Cardiac muscle cell (in vitro differentiated cells and primary cell): Measurements from ENCODE around the gene PEAK3. TPM values are rescaled to one million over a fixed set of nuclear protein-coding genes. Genes with fewer than 3 reads are reported as not detected.

Experiments used
- DNase-seq, 2 donors: peaks; one replicate each; pipeline versions ENCODE4 v3.0.0 to v3.0.0-alpha.2; 2010 to 2017; ENCODE audit warnings: low read depth in 1 of 2, low spot score in 1 of 2
- H3K27ac ChIP-seq: fragments of 200-600 bp; sonication (generic); 2 replicates; pipeline ENCODE4 v1.5.1; 2016
- H3K27me3 ChIP-seq: fragments of 200-600 bp; sonication (generic); 2 replicates; pipeline ENCODE4 v1.6.0; 2016; ENCODE audit warnings: control low read depth
- H3K36me3 ChIP-seq: fragments of 200-600 bp; sonication (generic); 2 replicates; pipeline ENCODE4 v1.5.1; 2016; ENCODE audit warnings: control low read depth
- H3K4me1 ChIP-seq: fragments of 200-600 bp; sonication (generic); 2 replicates; pipeline ENCODE4 v1.8.1; 2017; ENCODE audit warnings: low read depth, mild to moderate bottlenecking, mixed run types
- H3K4me3 ChIP-seq: fragments of 200-600 bp; sonication (generic); 2 replicates; pipeline ENCODE4 v1.5.1; 2016; ENCODE audit warnings: mild to moderate bottlenecking
- H3K9me3 ChIP-seq: fragments of 200-600 bp; sonication (generic); 2 replicates; pipeline ENCODE4 v1.5.1; 2017; ENCODE audit warnings: low read depth, mild to moderate bottlenecking, control low read depth
- polyA plus RNA-seq: library from polyadenylated mRNA; unstranded; fragments of >200 nt; fragmentation: Nextera tagmentation; extraction: Ambion mirVana; gene quantifications from 2 replicates; pipeline ENCODE4 v1.2.1, GENCODE V29; 2016
- total RNA-seq: library from RNA; depleted of rRNA; stranded (reverse); fragments of >200 nt; gene quantifications from 2 replicates; pipeline ENCODE4 v1.2.3, GENCODE V29; 2016
- TF ChIP-seq, protein P1 (sequence below): IDR thresholded peaks from 2 replicates; pipeline ENCODE4 v1.5.1; 2012; ENCODE audit warnings: low read depth, mild to moderate bottlenecking, low read length

Gene PEAK3
- total and polyA plus RNA-seq, 2 experiments from 2014 or later = 0.06 to 0.48 TPM

DNA sequence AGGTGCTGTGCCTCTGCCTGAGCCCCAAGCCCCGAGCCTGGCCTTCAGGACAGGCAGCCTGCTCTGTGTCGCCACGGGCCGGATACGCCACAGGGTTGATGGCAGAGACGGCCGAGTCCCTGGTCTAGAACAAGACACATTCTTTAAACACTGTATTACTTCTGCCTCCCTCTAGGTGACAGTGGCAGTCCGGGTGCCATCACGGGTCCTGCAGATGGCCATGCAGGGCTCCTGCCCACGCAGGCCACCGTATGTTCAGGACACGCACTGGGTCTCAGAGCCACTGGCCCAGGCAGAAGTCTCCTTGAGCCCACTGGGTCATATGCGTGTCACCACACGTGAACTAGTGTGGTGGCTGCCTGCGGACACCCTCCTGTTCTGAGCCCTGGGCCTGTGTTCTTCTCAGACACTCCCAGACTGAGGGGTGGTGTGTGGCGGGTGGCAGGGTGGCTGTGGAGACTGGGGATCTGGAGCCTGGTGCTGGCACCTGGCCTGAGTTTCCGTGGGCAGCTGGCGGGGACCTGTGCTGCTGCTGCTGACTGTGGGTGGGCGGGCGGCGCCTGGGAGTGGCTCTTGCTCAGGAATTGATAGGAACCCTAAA, 50.3 kb downstream of the PEAK3 start:
- TF ChIP-seq, protein P1, sequence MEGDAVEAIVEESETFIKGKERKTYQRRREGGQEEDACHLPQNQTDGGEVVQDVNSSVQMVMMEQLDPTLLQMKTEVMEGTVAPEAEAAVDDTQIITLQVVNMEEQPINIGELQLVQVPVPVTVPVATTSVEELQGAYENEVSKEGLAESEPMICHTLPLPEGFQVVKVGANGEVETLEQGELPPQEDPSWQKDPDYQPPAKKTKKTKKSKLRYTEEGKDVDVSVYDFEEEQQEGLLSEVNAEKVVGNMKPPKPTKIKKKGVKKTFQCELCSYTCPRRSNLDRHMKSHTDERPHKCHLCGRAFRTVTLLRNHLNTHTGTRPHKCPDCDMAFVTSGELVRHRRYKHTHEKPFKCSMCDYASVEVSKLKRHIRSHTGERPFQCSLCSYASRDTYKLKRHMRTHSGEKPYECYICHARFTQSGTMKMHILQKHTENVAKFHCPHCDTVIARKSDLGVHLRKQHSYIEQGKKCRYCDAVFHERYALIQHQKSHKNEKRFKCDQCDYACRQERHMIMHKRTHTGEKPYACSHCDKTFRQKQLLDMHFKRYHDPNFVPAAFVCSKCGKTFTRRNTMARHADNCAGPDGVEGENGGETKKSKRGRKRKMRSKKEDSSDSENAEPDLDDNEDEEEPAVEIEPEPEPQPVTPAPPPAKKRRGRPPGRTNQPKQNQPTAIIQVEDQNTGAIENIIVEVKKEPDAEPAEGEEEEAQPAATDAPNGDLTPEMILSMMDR = no peak

DNA sequence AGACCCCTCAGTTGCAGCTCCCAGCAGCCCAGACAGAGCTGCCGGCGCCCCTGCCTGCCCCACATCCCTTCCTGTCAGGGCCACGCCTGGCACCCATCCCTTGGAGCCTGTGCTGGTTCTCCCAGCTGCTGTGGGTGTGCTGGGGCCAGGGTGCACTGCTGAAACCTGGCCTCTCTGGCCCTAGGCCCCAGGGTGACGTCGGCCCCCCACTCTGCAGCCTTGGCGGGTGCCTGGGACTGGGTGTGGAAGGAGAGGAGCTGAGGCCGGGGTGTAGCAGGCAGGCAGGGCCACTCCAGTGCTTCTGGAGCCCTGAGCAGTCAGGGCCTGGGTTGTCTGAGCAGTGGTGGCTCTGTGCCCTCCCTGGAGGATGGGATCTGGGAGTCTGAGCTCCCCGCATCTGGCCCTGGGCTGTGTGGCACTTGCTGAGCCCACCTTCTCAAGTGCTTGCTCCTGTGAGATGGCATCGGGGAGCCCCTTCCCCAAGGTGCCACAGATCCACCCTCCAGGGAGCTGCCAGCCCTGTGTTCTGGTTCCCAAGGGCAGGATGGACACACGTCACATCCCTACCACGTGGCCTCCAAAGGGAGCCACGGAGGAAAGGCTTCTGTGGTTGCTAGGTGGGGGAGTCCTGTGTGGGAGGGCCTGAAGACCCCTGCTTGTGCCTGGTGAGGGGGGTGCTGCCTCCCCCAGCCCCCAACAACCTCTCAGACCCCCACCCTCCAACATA, 51.0 kb downstream of the PEAK3 start:
- H3K4me3 ChIP-seq = no peak overlapping the region
- H3K4me1 ChIP-seq = peaks cover 3% of the 10 kb centered on the region
- H3K27me3 ChIP-seq = no peaks in the 10 kb centered on the region
- DNase-seq = no peak
- no peaks in the 10 kb centered on the region for H3K9me3 ChIP-seq
- TF ChIP-seq, protein P1 = no peak
- H3K27ac ChIP-seq = peak overlapping the region; percentile 59
- peaks cover 35% of the 10 kb centered on the region for H3K36me3 ChIP-seq

More for the DNA sequence above, 50.3 kb downstream of the PEAK3 start:
- Histone ChIP-seq H3K4me1 (peaks cover 3% of the 10 kb centered on the region), H3K36me3 (peaks cover 30% of the 10 kb centered on the region), H3K27ac (peak overlapping the region; percentile 59), H3K27me3 (no peaks in the 10 kb centered on the region), H3K9me3 (no peaks in the 10 kb centered on the region), H3K4me3 (no peak overlapping the region)
- no peak for DNase-seq

DNA sequence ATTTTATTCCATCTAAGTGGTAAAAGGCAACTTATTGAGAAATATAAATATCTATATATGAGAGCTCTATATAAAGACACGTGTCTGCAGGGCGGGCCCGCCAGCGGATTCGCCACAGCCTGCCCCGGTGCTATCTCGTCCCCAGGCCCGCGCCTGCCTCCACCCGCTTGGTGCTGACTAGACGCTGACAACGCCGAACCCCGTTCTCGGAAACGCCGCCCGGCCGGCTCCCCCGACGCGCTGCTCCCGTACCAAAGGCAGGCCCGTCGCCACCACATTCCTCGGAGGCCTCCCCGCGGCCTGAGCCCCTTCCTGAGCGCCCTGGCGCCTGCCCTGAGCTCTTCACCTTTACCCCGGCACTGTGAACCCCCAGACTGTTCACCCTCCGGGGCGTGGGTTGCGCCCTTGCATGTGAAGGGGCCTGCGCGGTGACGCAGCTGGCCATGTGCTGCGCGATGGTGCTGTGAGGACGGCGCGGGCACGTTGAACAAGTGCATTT, 51.9 kb downstream of the PEAK3 start:
- Histone ChIP-seq H3K27me3 (no peaks in the 10 kb centered on the region), H3K27ac (peak overlapping the region; percentile 59), H3K4me1 (peaks cover 1% of the 10 kb centered on the region), H3K36me3 (peaks cover 38% of the 10 kb centered on the region), H3K4me3 (no peak overlapping the region), H3K9me3 (no peaks in the 10 kb centered on the region)
- no peak for DNase-seq
- TF ChIP-seq, protein P1 = no peak

DNA sequence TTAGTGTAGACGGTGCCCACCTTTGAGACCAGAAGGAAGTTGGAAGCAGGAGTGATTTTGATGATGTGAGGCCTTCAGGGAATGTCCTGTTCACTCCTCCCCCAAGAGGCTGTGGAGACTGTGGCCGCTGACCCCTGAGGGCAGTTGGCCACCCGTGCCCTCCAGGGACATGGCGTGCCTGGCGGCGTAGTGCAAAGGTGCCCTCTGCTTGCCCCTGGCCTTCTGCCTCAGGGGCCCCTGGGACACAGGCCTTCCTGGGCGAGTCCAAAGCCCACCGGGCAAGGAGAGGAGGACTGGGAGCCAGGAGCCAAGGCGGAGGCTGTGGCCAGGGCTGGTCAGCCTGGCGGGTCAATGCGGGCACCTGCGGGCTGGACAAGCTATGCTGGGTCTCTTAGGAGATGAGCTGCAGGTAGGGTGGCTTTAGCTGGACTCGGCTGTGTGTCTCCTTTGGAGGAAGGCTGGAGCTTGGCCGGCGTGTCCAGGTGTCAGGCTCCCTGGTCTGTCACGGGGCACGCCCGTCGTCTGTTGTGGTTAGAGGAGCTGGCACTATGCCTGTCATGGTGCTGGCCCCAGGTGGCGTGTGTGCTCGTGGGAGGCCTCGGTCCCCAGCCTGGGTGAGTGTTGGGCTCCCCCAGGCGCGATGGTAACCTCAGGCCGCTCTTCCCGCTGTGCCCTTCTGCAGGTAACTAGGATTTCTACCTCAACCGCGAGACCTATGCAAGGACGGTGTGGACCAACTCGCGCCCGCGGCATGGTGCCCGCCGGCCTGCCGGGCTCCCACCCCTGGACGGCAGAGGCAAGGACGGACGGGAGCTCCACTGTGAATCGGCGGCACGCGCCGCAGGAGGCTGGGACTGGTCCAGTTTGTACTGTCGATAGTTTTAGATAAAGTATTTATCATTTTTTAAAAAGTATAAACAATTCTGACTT, 52.6 kb downstream of the PEAK3 start:
- Histone ChIP-seq H3K9me3 (no peaks in the 10 kb centered on the region), H3K4me1 (no peaks in the 10 kb centered on the region), H3K27me3 (no peaks in the 10 kb centered on the region), H3K4me3 (no peak overlapping the region), H3K36me3 (peaks cover 39% of the 10 kb centered on the region), H3K27ac (peak overlapping the region; percentile 59)
- DNase-seq = no peak
- TF ChIP-seq, protein P1 = no peak
